Thoracic aorta (tissue), 2 donors: ENCODE results near the gene SCUBE1. TPM values are rescaled to one million over a fixed set of nuclear protein-coding genes. Genes with fewer than 3 reads are reported as not detected.

Experiments
- ATAC-seq: fragments of 150-250 bp; one replicate; pipeline ENCODE4 v1.8.0; 2017; ENCODE audit warnings: low read depth; ENCODE audit not compliant: insufficient number of reproducible peaks, low FRiP score
- DNase-seq: peaks from one replicate; pipeline ENCODE4 v3.0.0-alpha.2; 2020; ENCODE audit warnings: low spot score
- H3K27ac ChIP-seq, 2 donors: fragments of 200-600 bp; sonication (generic); 1 replicate in 1 of 2; 2 replicates in 1 of 2; pipeline ENCODE4 v1.5.1; 2016; ENCODE audit warnings: mild to moderate bottlenecking in 2 of 2, moderate library complexity in 2 of 2
- H3K27me3 ChIP-seq: fragments of 200-600 bp; sonication (generic); replicated peaks from 2 replicates; pipeline ENCODE4 v1.6.0; 2016; ENCODE audit warnings: mild to moderate bottlenecking; ENCODE audit not compliant: insufficient read depth
- H3K36me3 ChIP-seq: fragments of 200-600 bp; sonication (generic); one replicate; pipeline ENCODE4 v1.5.1; 2016
- H3K4me1 ChIP-seq, 2 donors: fragments of 200-600 bp; sonication (generic); 1 replicate in 1 of 2; 2 replicates in 1 of 2; pipeline versions ENCODE4 v1.5.1 to v1.6.0; 2016; ENCODE audit warnings: low read depth in 2 of 2, mild to moderate bottlenecking in 1 of 2; ENCODE audit not compliant: control insufficient read depth in 1 of 2
- H3K4me3 ChIP-seq: fragments of 200-600 bp; sonication (generic); 2 replicates; pipeline ENCODE4 v1.5.1; 2016; ENCODE audit warnings: mild to moderate bottlenecking
- H3K9me3 ChIP-seq: fragments of 200-600 bp; sonication (generic); 2 replicates; pipeline ENCODE4 v1.5.1; 2016
- total RNA-seq, 2 donors: library from RNA; depleted of rRNA; stranded (reverse); fragments of >200 nt; gene quantifications; one replicate each; pipeline versions ENCODE4 v1.1.0 to v1.2.3, GENCODE V29; 2016
- TF ChIP-seq, protein P1 (sequence below): fragments of 200-600 bp; sonication (generic); IDR thresholded peaks from one replicate; pipeline ENCODE4 v1.5.1; 2019; ENCODE audit warnings: antibody characterized with exemption

SCUBE1 gene
- total RNA-seq, 2 donors from 2014 or later = 6.0 to 25.0 TPM

DNA sequence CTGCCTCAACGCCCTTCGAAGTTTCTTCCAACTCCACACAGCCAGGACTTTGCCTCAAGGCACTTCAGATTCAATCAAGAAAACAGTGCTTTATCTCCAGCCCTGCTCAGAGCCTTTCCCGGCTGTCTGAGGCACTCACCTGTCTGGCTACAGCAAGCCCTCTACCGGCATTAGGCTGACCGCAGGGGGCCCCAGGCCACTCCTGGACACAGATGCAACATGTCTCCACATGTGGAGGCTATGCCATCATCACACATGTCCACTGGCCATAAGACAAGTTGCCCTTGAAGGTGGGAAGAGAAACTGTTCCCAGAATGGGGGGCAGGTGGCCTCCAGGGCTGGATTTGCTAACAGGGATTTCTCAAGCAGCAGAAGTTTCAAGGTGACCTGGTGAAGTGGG, 10.0 kb downstream of the SCUBE1 start:
- TF ChIP-seq, protein P1, sequence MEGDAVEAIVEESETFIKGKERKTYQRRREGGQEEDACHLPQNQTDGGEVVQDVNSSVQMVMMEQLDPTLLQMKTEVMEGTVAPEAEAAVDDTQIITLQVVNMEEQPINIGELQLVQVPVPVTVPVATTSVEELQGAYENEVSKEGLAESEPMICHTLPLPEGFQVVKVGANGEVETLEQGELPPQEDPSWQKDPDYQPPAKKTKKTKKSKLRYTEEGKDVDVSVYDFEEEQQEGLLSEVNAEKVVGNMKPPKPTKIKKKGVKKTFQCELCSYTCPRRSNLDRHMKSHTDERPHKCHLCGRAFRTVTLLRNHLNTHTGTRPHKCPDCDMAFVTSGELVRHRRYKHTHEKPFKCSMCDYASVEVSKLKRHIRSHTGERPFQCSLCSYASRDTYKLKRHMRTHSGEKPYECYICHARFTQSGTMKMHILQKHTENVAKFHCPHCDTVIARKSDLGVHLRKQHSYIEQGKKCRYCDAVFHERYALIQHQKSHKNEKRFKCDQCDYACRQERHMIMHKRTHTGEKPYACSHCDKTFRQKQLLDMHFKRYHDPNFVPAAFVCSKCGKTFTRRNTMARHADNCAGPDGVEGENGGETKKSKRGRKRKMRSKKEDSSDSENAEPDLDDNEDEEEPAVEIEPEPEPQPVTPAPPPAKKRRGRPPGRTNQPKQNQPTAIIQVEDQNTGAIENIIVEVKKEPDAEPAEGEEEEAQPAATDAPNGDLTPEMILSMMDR = no peak
- Histone ChIP-seq H3K36me3 (peaks cover 5% of the 10 kb centered on the region), H3K27me3 (no peaks in the 10 kb centered on the region), H3K27ac (no peak overlapping the region), H3K4me1 (peaks cover 0 to 8% of the 10 kb centered on the region in 2 donors), H3K9me3 (no peaks in the 10 kb centered on the region), H3K4me3 (no peak overlapping the region)
- no peak for ATAC-seq
- DNase-seq = no peak

DNA sequence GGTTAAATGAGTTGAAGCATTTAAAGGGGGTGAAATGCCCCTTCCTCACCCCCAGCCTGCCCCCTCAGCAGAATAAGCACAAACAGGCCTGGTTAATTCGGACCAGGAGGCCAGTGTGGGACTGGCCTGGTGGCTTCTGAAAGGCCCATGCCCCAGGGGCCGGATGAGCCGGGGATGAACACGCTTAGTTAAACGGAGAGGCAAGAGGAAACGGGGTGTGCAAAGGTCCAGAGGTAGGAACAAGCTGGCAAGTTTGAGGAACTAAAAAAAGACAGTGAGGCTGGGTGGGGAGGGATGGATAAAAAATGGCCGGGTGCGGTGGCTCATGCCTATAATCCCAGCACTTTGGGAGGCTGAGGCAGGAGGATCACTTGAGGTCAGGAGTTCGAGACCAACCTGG, 11.5 kb downstream of the SCUBE1 start:
- Histone ChIP-seq H3K36me3 (peaks cover 5% of the 10 kb centered on the region), H3K27ac (no peak overlapping the region), H3K27me3 (no peaks in the 10 kb centered on the region), H3K9me3 (no peaks in the 10 kb centered on the region), H3K4me3 (no peak overlapping the region), H3K4me1 (no peaks in the 10 kb centered on the region)
- TF ChIP-seq, protein P1 = no peak
- DNase-seq = no peak
- ATAC-seq = no peak

DNA sequence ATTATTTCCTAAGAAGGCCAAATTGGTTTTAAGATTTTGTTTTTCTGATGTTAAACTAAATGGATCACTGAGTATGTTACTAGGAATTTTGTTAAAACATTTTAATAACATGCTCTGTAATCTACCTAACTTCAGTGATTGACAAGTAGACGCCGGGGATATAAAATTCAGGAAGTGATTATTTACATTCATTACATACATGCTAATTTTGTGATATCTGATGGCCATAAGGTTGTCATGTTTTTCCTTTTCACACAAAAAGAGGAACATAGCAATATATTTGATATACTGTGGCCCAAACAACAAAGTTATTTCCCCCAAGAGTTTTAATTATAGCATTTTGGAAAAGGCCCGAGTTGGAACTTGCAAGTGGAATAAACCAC, 12.1 kb downstream of the SCUBE1 start:
- no peaks in the 10 kb centered on the region for H3K27me3 ChIP-seq
- DNase-seq (no peak), ATAC-seq (no peak)
- no peak overlapping the region for H3K27ac ChIP-seq
- no peak overlapping the region for H3K4me3 ChIP-seq
- H3K36me3 ChIP-seq = peaks cover under 1% of the 10 kb centered on the region
- TF ChIP-seq, protein P1 = no peak
- no peaks in the 10 kb centered on the region for H3K4me1 ChIP-seq
- no peaks in the 10 kb centered on the region for H3K9me3 ChIP-seq

DNA sequence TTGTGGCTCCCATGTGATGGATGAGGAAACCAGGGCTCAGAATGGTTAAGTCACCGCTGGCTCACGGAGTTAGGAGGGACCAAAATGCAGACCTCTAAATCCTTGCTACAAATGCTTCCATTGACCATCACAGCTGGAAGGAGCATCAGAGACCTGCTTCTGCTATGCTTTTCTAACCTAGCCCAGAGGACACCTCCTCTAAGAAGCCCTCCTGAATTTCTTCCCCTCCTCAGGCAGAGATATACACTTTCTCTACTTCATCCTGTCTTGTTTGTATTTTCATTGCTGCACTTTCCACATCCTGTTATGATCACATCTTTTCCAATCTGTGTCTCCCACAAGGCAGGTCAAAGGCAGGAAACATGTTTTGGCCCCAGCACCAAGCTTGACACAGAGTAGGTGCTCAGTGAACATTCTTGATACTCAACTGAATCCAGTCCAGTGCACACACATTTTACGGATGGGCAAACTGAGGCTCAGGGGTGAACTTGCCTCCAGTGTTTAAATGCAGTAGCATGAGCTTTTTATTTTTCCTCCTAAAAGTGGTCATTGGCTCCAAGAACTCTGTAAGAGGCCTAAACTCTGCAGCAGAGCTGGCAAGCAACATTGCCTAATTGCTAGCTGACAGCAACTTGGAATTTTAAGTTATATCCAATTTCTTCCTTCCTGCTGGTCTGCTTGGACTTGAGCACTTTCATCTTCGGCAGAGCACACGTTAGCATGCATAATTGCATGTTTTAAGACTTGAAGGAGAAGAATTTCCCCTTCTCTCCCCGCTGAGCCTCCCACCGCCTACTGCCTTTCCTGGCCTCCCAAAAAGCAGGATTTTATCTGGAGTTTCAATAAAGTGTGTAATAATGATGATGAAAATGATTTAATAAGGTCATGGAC, 12.7 kb downstream of the SCUBE1 start:
- no peaks in the 10 kb centered on the region for H3K36me3 ChIP-seq
- ATAC-seq (no peak), DNase-seq (no peak)
- H3K4me1 ChIP-seq = no peaks in the 10 kb centered on the region
- no peak overlapping the region for H3K4me3 ChIP-seq
- no peaks in the 10 kb centered on the region for H3K9me3 ChIP-seq
- TF ChIP-seq, protein P1 = no peak
- H3K27me3 ChIP-seq = no peaks in the 10 kb centered on the region
- H3K27ac ChIP-seq = no peak overlapping the region

DNA sequence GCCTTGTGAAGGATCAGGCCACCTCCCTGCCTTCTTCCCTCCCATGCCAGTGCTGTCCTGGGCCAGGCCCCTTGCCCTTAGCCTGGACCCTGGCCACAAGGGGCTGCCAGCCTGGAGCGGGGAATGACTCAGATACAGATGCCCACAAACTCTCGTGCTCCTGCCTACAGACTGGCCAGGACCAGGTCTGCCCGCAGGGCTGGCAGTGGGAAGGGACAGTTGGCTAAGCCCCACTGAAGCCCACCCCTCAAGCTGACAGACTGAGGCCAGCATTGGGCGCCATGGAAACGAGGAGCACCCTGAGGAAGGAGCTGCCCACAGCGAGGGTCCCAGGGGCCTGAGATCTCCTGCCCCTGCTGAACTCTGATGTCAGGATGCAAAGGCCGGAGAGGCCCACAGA, 14.1 kb downstream of the SCUBE1 start:
- ATAC-seq (no peak), DNase-seq (no peak)
- Histone ChIP-seq H3K36me3 (no peaks in the 10 kb centered on the region), H3K9me3 (no peaks in the 10 kb centered on the region), H3K4me3 (no peak overlapping the region), H3K4me1 (no peaks in the 10 kb centered on the region), H3K27ac (no peak overlapping the region), H3K27me3 (no peaks in the 10 kb centered on the region)
- TF ChIP-seq, protein P1 = no peak
